Measurements from ENCODE around the gene OR4C12.

DNA sequence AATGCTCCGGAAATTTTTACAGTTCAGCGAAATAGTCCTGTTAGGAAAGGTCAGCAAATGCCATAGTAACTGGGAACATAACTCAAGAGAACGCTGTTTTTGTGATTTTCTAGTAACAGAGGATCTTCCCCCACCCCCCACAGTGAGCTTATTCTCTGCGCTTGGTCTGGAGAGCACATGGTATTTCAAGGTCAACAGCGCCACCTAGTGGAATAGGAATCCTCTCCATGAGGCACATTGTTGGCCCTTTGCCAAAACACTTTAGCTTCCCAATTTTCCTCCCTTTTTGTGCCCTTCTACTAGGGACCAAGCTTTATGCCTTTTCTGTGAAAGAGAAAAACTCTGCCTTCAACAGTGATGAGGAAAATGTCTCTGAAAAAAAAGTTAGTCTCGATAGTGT lies 13.2 kb upstream of the OR4C12 start:
- TF ChIP-seq YY1 (IDR thresholded peaks at IDR 0.05; ENCODE audit: insufficient read depth, insufficient read length) (no peak), SUZ12 (IDR thresholded peaks at IDR 0.05; ENCODE audit: extremely low read depth, insufficient read depth, insufficient read length) (no peak), ZNF274 (IDR thresholded peaks at IDR 0.05; ENCODE audit: low read depth, low read length) (no peak)
